GM21381 (cell line): ENCODE results near the gene AGAP1.
"Not testable (repeated sequence)": the region's sequence is repeated elsewhere in the genome, so short reads cannot be mapped to it uniquely, and the experiment has no call there.

Experiments used
- ATAC-seq: cut with Tn5 transposase; IDR thresholded peaks from one replicate; pipeline ENCODE4 v1.9.1; 2021; ENCODE audit warnings: mild to moderate bottlenecking, moderate library complexity; ENCODE audit not compliant: unreplicated experiment

AGAP1 gene

GRCh38 chr2:235749121-235749770 is 255.4 kb downstream of the AGAP1 start:
- no peak for ATAC-seq

GRCh38 chr2:235749771-235750160 is 255.9 kb downstream of the AGAP1 start:
- ATAC-seq: no peak

DNA sequence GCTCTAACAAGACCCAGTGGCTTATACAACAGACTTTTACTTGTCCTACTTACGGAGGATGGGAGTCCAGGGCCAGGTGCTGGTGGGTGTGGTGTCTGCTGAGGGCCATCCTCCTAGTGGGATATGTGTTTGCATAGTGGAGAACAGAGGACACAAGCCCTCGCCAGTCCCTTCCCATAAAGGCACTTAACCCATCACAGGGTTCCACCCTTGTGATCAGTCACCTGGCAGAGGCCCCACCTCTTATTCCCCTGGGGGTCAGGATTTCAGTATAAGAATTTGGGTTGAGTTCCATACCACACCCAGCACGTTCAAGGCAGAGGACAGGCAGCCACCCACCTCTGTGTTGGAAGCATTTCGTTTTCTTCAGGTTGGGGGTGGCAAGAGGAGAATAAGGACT is 259.0 kb downstream of the AGAP1 start:
- ATAC-seq: no peak

DNA sequence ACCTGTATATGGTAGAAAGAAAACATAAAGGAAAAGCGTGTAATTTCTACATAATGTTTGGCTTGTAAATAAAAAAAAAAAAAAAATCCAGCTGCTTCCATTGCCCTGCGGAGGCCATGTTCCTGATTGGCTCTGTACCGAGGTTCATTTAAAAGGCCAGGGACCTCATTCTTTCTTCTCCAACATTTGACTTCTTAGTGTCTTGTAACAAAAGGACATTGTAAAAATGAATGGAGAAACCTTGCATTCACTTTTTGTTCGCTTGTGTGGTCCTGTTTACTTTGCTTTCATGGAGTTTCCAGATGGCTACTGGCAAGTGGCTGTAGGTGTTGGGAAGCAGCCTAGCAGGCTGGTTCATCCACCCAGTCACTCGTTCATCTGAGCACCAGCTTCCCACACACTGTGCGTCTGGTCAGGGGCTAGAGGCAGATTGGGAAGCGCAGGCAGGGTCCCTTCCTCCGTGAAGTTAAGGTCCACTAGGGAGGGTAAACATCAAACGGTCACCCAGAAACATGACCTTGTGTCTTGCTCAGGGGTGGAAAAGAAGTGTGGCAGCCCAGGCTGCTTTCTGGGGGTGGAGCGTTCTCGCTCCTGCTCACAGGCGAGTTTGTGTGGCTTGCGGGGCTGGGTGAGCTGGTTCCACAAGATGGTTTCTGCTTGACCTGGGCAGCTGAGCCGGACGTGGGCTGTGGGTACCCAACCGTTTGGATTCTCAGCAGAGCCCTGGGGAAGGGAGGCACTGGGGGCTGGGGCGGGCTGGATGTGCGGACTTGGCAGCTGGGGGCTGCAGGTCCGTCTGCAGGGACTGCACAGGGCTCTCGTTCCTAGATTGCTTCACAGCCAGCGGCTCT is 260.7 kb downstream of the AGAP1 start:
- ATAC-seq: no peak

DNA sequence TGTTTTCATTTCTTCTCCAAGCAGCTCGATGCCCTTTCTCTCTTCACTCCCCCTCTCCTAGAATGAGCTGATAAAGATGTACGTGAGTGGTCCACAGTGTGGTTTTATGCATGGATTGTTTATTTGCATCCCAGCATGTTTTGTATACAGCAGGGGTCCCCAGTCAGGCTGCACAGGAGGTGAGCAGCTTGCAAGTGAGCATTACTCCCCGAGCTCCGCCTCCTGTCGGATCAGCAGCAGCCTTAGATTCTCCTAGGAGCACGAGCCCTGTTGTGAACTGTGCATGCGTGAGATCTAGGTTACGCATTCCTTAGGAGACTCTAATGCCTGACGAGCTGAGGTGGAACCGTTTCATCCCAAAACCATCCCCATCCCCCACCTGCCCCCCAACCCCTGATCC is 262.6 kb downstream of the AGAP1 start:
- ATAC-seq: no peak

DNA sequence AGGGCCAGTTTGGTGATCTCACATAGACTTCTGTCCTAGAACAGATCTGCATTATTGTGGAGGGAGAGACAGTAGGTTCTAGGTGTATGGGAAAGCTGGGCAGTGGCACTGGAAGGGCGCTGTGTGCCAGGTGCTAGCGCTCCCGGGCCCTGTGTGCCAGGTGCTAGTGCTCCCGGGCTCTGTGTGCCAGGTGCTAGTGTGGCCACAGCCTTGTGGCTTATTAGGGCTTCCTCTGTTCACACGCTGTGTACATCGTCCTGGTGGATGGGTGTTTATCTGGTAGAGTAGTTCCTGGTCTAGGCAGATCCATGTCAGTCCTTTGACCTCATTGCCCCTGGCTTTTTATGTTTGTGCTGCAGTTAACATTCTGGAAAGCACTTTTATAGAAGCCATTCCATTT is 263.4 kb downstream of the AGAP1 start:
- ATAC-seq: no peak

GRCh38 chr2:235757640-235758039 is 263.8 kb downstream of the AGAP1 start:
- no peak for ATAC-seq

- ATAC-seq: no peak
Measured at GRCh38 chr2:235762832-235763598, 269.2 kb downstream of the AGAP1 start.

DNA sequence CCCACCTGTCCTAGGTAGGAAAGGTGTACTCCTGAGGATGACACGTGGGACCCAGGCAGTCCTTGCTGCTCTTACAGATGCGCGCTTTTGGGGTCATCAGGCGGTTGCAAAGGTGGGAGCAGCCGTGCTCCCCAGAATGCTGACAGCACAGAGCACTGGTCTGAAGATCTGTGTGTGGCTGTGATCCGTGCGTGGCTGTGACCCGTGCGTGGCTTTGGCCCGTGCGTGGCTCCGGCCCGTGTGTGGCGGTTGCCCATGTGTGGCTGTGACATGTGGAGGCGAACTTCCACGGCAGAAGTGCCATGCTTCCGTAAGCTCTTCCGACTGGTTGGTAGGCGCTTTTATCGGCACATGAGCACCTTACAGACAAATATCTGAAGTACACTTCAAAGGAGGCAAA is 270.0 kb downstream of the AGAP1 start:
- no peak for ATAC-seq

GRCh38 chr2:235764478-235764877 is 270.6 kb downstream of the AGAP1 start:
- not testable (repeated sequence) for ATAC-seq

- no peak for ATAC-seq
Measured at GRCh38 chr2:235765181-235765820, 271.5 kb downstream of the AGAP1 start.

DNA sequence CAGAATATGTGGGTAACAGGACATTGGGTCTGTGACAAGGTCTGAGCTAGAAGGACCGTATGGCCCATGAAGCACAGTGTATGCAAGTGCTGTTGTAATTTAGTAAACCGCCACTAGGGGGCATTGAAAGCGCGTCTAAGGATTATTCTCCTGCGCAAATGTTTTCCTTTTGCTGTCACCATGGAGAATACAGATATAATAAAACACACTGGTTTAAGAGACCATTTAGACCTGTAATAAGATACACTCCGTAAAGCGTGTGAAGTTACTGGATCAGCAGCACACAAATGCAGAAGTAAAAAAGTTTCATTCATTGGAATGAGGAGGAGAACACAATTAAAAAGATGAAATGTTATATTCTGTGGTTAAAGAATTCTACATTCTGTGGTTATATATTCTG is 272.4 kb downstream of the AGAP1 start:
- peak; percentile 73 for ATAC-seq

DNA sequence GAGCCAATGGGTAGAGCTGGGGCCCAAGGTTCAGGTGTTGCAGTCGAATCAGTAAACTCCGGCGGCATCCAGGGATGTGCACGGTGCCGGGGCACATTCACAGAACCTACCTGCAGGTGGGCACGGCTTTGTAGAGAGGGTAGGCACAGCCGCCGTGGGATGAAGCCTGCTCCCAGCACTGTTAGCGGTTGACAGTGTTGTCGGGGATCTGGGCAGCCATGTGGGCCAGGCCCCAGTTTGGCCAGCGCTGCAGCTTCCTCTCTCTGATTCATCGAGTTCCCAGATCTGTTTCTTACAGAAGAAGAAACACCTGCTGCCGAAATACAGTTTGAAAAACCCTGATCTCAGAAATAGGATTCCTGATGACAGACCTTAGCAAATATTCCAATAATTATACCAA is 274.8 kb downstream of the AGAP1 start:
- ATAC-seq: no peak

GRCh38 chr2:235769046-235769445 is 275.2 kb downstream of the AGAP1 start:
- no peak for ATAC-seq

DNA sequence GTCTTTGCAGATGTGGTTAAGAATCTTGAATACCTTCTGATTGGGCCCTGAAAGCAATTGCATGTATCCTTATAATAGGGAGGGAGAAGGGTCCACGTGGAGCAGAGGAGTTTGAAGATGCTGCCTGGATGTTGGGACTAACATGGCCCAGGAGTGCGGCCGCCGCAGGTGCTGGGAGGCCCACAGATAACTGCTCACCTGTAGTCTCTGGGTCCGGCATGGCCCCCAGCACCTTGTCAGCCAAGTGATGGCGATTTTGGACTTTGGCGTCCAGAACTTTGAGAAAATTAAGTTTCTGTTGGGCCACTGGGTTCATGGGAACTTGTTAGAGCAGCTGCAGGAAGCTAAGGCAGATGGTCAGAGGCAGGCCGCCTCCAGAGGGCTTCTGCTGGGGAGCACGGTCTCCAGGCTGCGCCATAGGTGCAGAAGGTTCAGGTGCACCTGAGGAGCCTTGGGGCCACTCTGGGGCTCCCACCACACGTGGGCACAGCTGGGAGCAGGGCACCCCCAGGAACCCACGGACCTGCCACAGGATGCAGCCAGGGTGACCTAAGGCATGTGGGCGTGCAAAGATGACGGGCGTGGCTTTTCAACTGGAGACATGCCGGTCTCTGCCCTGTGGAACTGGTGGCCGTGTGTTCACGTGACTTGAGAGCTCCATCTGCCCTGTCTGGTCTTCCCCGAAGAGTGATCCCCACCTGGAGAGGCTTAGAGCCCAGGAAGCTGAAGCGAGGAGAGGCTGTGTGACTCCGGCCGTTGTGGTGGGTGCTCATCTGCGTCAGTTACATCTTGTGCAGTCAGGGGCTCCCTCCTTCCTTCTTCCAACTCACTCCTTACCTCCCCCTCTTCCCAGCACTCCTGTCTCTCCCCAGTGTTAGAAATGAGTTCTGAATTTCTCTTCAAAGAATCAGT is 277.3 kb downstream of the AGAP1 start:
- ATAC-seq: no peak

- ATAC-seq: no peak
Measured at GRCh38 chr2:235773188-235773928, 279.5 kb downstream of the AGAP1 start.

DNA sequence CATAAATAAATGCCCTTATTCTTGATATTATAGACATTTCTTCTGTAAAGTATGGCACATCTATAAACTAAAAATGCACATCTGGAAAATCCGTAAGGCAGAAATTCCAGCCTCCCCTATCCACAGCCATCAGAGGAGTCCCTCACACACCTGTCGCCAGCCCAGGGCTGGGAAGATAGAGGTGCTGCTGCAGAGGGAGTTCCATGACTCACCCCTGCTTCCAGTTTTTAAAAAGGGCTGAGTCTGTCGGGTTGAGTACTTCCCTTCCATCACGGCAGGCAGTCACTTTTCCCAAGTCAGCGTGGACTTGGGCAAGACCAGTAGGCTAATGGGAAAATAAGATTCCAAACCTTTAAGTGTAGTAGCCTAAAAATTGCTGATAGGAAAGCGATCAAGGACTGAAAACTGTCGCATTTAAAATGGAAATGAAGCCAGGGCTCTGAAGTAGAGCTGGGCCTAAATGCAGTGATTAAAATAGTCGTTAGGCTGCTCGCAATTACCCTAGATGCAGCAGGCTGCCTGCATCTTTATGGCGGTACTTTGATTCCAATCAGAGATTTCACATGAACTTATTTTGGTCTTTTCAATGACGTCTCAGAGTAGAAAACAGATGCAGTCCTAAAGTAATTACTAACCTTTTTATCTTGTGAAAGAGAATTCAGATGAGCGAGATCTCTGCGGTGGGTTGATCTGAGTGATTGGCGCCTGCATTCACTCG is 280.5 kb downstream of the AGAP1 start:
- no peak for ATAC-seq

- ATAC-seq: no peak
Measured at GRCh38 chr2:235776531-235776930, 282.7 kb downstream of the AGAP1 start.

GRCh38 chr2:235779444-235779896 is 285.6 kb downstream of the AGAP1 start:
- peak; percentile 60 for ATAC-seq
